SK-N-SH treated with all-trans-retinoic acid at 6 μM for 48 hours (cell line): Measurements from ENCODE around the gene UBE2U.

Experiments used
- ATAC-seq: fragments of 200-7000 bp; cut with Tn5 transposase; 3 replicates; pipeline ENCODE4 v1.9.1; 2020; ENCODE audit warnings: mild to moderate bottlenecking, moderate library complexity
- ARNTL ChIP-seq: fragments of 450-650 bp; formaldehyde crosslinking; IDR thresholded peaks from 2 replicates; pipeline ENCODE4 v1.5.0; 2020; ENCODE audit warnings: low read depth, mild to moderate bottlenecking, moderate library complexity, borderline replicate concordance
- BACH2 ChIP-seq: fragments of 250-450 bp; sonication (Bioruptor Pico); IDR thresholded peaks from 2 replicates; pipeline ENCODE4 v1.9.0; 2021; ENCODE audit warnings: mild to moderate bottlenecking, borderline replicate concordance
- CSDC2 ChIP-seq: fragments of 250-450 bp; sonication (Bioruptor Pico); IDR thresholded peaks from 2 replicates; pipeline ENCODE4 v1.5.0; 2020; ENCODE audit warnings: mild to moderate bottlenecking, moderate library complexity
- CSRNP3 ChIP-seq: fragments of 250-450 bp; sonication (Bioruptor Pico); IDR thresholded peaks from 2 replicates; pipeline ENCODE4 v1.5.1; 2021; ENCODE audit warnings: mild to moderate bottlenecking, moderate library complexity
- ESRRG ChIP-seq: fragments of 250-450 bp; sonication (Bioruptor Pico); IDR thresholded peaks from 2 replicates; pipeline ENCODE4 v1.6.1; 2021; ENCODE audit warnings: mild to moderate bottlenecking
- GLIS3 ChIP-seq: fragments of 250-450 bp; sonication (Bioruptor Pico); IDR thresholded peaks from 2 replicates; pipeline ENCODE4 v1.5.0; 2020; ENCODE audit warnings: mild to moderate bottlenecking, moderate library complexity
- ISL1 ChIP-seq: fragments of 250-450 bp; sonication (Bioruptor Pico); IDR thresholded peaks from 2 replicates; pipeline ENCODE4 v2.1.2; 2022; ENCODE audit warnings: mild to moderate bottlenecking, moderate library complexity
- PATZ1 ChIP-seq: fragments of 250-450 bp; sonication (Bioruptor Pico); IDR thresholded peaks from 2 replicates; pipeline ENCODE4 v1.8.0; 2020; ENCODE audit warnings: mild to moderate bottlenecking, moderate library complexity, borderline replicate concordance
- POU6F1 ChIP-seq: fragments of 250-450 bp; sonication (Bioruptor Pico); IDR thresholded peaks from 2 replicates; pipeline ENCODE4 v1.8.0; 2021; ENCODE audit warnings: low read depth, mild to moderate bottlenecking, moderate library complexity, borderline replicate concordance
- PPARA ChIP-seq: fragments of 250-450 bp; sonication (Bioruptor Pico); IDR thresholded peaks from 2 replicates; pipeline ENCODE4 v1.5.0; 2020; ENCODE audit warnings: mild to moderate bottlenecking, borderline replicate concordance
- RARB ChIP-seq: fragments of 250-450 bp; sonication (Bioruptor Pico); IDR thresholded peaks from 2 replicates; pipeline ENCODE4 v1.8.0; 2021; ENCODE audit warnings: mild to moderate bottlenecking, moderate library complexity
- SNAI2 ChIP-seq: fragments of 250-450 bp; sonication (Bioruptor Pico); IDR thresholded peaks from 2 replicates; pipeline ENCODE4 v1.5.0; 2020; ENCODE audit warnings: mild to moderate bottlenecking, moderate library complexity
- TOX ChIP-seq: fragments of 250-450 bp; sonication (Bioruptor Pico); IDR thresholded peaks from 2 replicates; pipeline ENCODE4 v1.8.0; 2021; ENCODE audit warnings: mild to moderate bottlenecking, moderate library complexity, borderline replicate concordance
- TSHZ2 ChIP-seq: fragments of 250-450 bp; sonication (Bioruptor Pico); IDR thresholded peaks from 2 replicates; pipeline ENCODE4 v1.5.0; 2020; ENCODE audit warnings: mild to moderate bottlenecking, moderate library complexity
- ZC3H10 ChIP-seq: fragments of 250-450 bp; sonication (Bioruptor Pico); IDR thresholded peaks from 2 replicates; pipeline ENCODE4 v1.5.1; 2021; ENCODE audit warnings: mild to moderate bottlenecking, moderate library complexity
- ZFP3 ChIP-seq: fragments of 250-450 bp; sonication (Bioruptor Pico); IDR thresholded peaks from 2 replicates; pipeline ENCODE4 v1.5.0; 2020; ENCODE audit warnings: mild to moderate bottlenecking, moderate library complexity
- ZFP30 ChIP-seq: fragments of 450-650 bp; formaldehyde crosslinking; IDR thresholded peaks from 2 replicates; pipeline ENCODE4 v1.5.0; 2022; ENCODE audit warnings: mild to moderate bottlenecking, moderate library complexity
- ZNF565 ChIP-seq: fragments of 450-650 bp; formaldehyde crosslinking; conservative IDR thresholded peaks from 2 replicates; pipeline ENCODE4 v1.5.0; 2020; ENCODE audit warnings: low read depth, mild to moderate bottlenecking, moderate library complexity
- ZNF70 ChIP-seq: fragments of 450-650 bp; formaldehyde crosslinking; IDR thresholded peaks from 2 replicates; pipeline ENCODE4 v1.5.0; 2020; ENCODE audit warnings: mild to moderate bottlenecking, moderate library complexity
- ZNF8 ChIP-seq: fragments of 450-650 bp; formaldehyde crosslinking; IDR thresholded peaks from 2 replicates; pipeline ENCODE4 v1.5.0; 2020; ENCODE audit warnings: mild to moderate bottlenecking, moderate library complexity

Gene UBE2U

GRCh38 chr1:64295561-64295960 lies 92.1 kb downstream of the UBE2U start:
- no peak for ATAC-seq
- TF ChIP-seq ARNTL (CRISPR knock-in tag) (no peak), ISL1 (CRISPR knock-in tag) (peak; percentile 59), ZNF565 (no peak)
- TF ChIP-seq, all 23 proteins: peak for 1

- TF ChIP-seq SNAI2 (CRISPR knock-in tag) (no peak), ZNF70 (CRISPR knock-in tag) (no peak), ZFP3 (CRISPR knock-in tag) (no peak), ARNTL (CRISPR knock-in tag) (no peak), CSDC2 (CRISPR knock-in tag) (no peak), CSRNP3 (CRISPR knock-in tag) (no peak), ZC3H10 (no peak), ZNF565 (no peak), ESRRG (CRISPR knock-in tag) (no peak), ISL1 (CRISPR knock-in tag) (no peak), RARB (CRISPR knock-in tag) (no peak), PATZ1 (CRISPR knock-in tag) (no peak), ZFP30 (no peak), GLIS3 (CRISPR knock-in tag) (no peak), ZNF8 (CRISPR knock-in tag) (no peak), POU6F1 (CRISPR knock-in tag) (no peak), TOX (CRISPR knock-in tag) (no peak), TSHZ2 (CRISPR knock-in tag) (no peak), PPARA (CRISPR knock-in tag) (no peak)
- TF ChIP-seq, all 23 proteins: peak for 0
- no peak for ATAC-seq
Observed at GRCh38 chr1:64296459-64296858, 93.0 kb downstream of the UBE2U start.

GRCh38 chr1:64302194-64302593 lies 98.8 kb downstream of the UBE2U start:
- ATAC-seq: no peak
- TF ChIP-seq TOX (CRISPR knock-in tag): no peak
- no peak for TF ChIP-seq ESRRG (CRISPR knock-in tag)
- no peak for TF ChIP-seq BACH2 (CRISPR knock-in tag)
- no peak for TF ChIP-seq TSHZ2 (CRISPR knock-in tag)
- no peak for TF ChIP-seq ZNF70 (CRISPR knock-in tag)
- no peak for TF ChIP-seq RARB (CRISPR knock-in tag)
